GM19463 (cell line): ENCODE data around the gene KDM1A.
A peak's percentile ranks its signal among the peaks of the same experiment; 100 is the strongest.
"Not testable (repeated sequence)": the region's sequence is repeated elsewhere in the genome, so short reads cannot be mapped to it uniquely, and the experiment has no call there.

Experiments
- ATAC-seq: cut with Tn5 transposase; IDR thresholded peaks from one replicate; pipeline ENCODE4 v1.9.1; 2021; ENCODE audit warnings: mild to moderate bottlenecking, moderate library complexity; ENCODE audit not compliant: unreplicated experiment

The KDM1A gene

GRCh38 chr1:23019094-23019862 lies at the start of gene KDM1A:
Gene KDM1A, plus strand, starts transcription at chr1:23019468. Its CDS starts 129 bp downstream, at chr1:23019597.
- ATAC-seq, result peak; percentile 94

- no peak for ATAC-seq
Observed at GRCh38 chr1:22970096-22970495, 49.2 kb upstream of the KDM1A start.

GRCh38 chr1:22971161-22971560 lies 48.1 kb upstream of the KDM1A start:
- ATAC-seq, result no peak

GRCh38 chr1:22971611-22972405 lies 47.5 kb upstream of the KDM1A start:
- ATAC-seq, result no peak

GRCh38 chr1:22972760-22973159 lies 46.5 kb upstream of the KDM1A start, which contains the start of gene LACTBL1:
Gene LACTBL1, minus strand, starts transcription at chr1:22972866. Its CDS starts 550 bp downstream, at chr1:22972316.
- ATAC-seq, result no peak

GRCh38 chr1:22975694-22976093 lies 43.6 kb upstream of the KDM1A start:
- no peak for ATAC-seq

GRCh38 chr1:22976127-22976460 lies 43.2 kb upstream of the KDM1A start:
- ATAC-seq, result no peak

GRCh38 chr1:22976461-22977243 lies 42.6 kb upstream of the KDM1A start:
- no peak for ATAC-seq

GRCh38 chr1:22978299-22978698 lies 41.0 kb upstream of the KDM1A start:
- ATAC-seq, result no peak

GRCh38 chr1:22980471-22980790 lies 38.8 kb upstream of the KDM1A start:
- ATAC-seq, result not testable (repeated sequence)

GRCh38 chr1:22983944-22984343 lies 35.3 kb upstream of the KDM1A start:
- ATAC-seq, result no peak

- not testable (repeated sequence) for ATAC-seq
Observed at GRCh38 chr1:22992384-22992783, 26.9 kb upstream of the KDM1A start.

- ATAC-seq, result not testable (repeated sequence)
Observed at GRCh38 chr1:22993220-22993795, 26.0 kb upstream of the KDM1A start.

GRCh38 chr1:22995774-22996173 lies 23.5 kb upstream of the KDM1A start:
- no peak for ATAC-seq

- ATAC-seq, result not testable (repeated sequence)
Observed at GRCh38 chr1:22997528-22997927, 21.7 kb upstream of the KDM1A start.

- not testable (repeated sequence) for ATAC-seq
Observed at GRCh38 chr1:23000133-23000532, 19.1 kb upstream of the KDM1A start.

- ATAC-seq, result not testable (repeated sequence)
Observed at GRCh38 chr1:23002218-23002617, 17.1 kb upstream of the KDM1A start.

- ATAC-seq, result no peak
Observed at GRCh38 chr1:23004112-23004511, 15.2 kb upstream of the KDM1A start.

- not testable (repeated sequence) for ATAC-seq
Observed at GRCh38 chr1:23004769-23005168, 14.5 kb upstream of the KDM1A start.

GRCh38 chr1:23007106-23007505 lies 12.2 kb upstream of the KDM1A start:
- ATAC-seq, result no peak

GRCh38 chr1:23008901-23009300 lies 10.4 kb upstream of the KDM1A start:
- no peak for ATAC-seq
